ENCODE results near the gene DCDC2C.

- TF ChIP-seq CTCF (IDR thresholded peaks at IDR 0.05; ENCODE audit: low read length) (no peak), EZH2 (IDR thresholded peaks at IDR 0.05; ENCODE audit: borderline replicate concordance, low read length) (no peak)
These were observed 49.4 kb upstream of the DCDC2C start for GRCh38 chr2:3654011-3654410.
